A673 (cell line): Measurements from ENCODE around the gene RBBP5.

Experiments
- CTCF ChIP-seq: fragments of 300-800, 200-600 bp; sonication (generic); conservative IDR thresholded peaks from 2 replicates; pipeline ENCODE4 v1.5.1; 2017; ENCODE audit warnings: low read depth, mild to moderate bottlenecking, antibody characterized with exemption, low read length, moderate library complexity, mixed read lengths
- EZH2 ChIP-seq: fragments of 200-600 bp; sonication (generic); IDR thresholded peaks from 2 replicates; pipeline ENCODE4 v1.6.1; 2017; ENCODE audit warnings: borderline replicate concordance, low read depth, mild to moderate bottlenecking, mixed read lengths, antibody characterized with exemption, low read length; ENCODE audit not compliant: poor library complexity, severe bottlenecking

- TF ChIP-seq CTCF (no peak), EZH2 (no peak)
These were observed 11.5 kb upstream of the RBBP5 start for GRCh38 chr1:205133287-205133686.
